Transverse colon (tissue), 4 donors: ENCODE data around the gene ALPK3.

Experiments used
- EP300 ChIP-seq: sonication (generic); formaldehyde crosslinking; IDR thresholded peaks from one replicate; pipeline ENCODE4 v1.6.1; 2017; ENCODE audit warnings: antibody characterized with exemption, low read depth
- POLR2A ChIP-seq: fragments of 450-650 bp; IDR thresholded peaks from one replicate; pipeline ENCODE4 v1.6.1; 2016; ENCODE audit warnings: antibody characterized with exemption, mild to moderate bottlenecking, moderate library complexity
- POLR2AphosphoS5 ChIP-seq, 3 donors: sonication (generic); formaldehyde crosslinking; IDR thresholded peaks; one replicate each; pipeline ENCODE4 v1.6.1; 2016; ENCODE audit warnings: antibody characterized with exemption in 3 of 3
- TF ChIP-seq, protein P1 (sequence below), 5 experiments: fragments of 200-600 bp in 3 of 5; fragments of 450-650 bp in 2 of 5; sonication (generic) in 3 of 5; IDR thresholded peaks; 1 replicate in 2 of 5; 2 replicates in 3 of 5; pipeline ENCODE4 v1.5.1; 2016 to 2017; ENCODE audit warnings: antibody characterized with exemption in 5 of 5, inconsistent platforms in 3 of 5, mild to moderate bottlenecking in 2 of 5, moderate library complexity in 1 of 5

DNA sequence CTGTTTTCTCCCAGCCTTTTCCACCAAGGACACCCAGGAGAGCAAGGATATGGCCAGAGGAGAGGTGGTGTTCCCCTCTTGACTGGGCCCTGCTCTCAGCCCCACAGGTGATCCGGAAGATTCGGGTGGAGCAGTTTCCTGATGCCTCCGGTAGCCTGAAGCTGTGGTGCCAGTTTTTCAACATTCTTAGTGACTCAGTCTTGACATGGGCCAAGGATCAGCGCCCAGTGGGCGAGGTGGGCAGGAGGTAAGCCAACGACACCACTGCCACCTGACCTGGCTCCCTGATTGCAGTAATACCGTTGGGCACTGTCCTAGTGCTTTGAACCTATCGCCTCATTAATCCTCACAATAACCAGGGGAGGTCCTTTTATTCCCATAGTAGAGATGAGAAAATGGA, 42.0 kb downstream of the ALPK3 start:
- TF ChIP-seq POLR2AphosphoS5 (IDR thresholded peaks at IDR 0.05), result no peak
- TF ChIP-seq, protein P1, sequence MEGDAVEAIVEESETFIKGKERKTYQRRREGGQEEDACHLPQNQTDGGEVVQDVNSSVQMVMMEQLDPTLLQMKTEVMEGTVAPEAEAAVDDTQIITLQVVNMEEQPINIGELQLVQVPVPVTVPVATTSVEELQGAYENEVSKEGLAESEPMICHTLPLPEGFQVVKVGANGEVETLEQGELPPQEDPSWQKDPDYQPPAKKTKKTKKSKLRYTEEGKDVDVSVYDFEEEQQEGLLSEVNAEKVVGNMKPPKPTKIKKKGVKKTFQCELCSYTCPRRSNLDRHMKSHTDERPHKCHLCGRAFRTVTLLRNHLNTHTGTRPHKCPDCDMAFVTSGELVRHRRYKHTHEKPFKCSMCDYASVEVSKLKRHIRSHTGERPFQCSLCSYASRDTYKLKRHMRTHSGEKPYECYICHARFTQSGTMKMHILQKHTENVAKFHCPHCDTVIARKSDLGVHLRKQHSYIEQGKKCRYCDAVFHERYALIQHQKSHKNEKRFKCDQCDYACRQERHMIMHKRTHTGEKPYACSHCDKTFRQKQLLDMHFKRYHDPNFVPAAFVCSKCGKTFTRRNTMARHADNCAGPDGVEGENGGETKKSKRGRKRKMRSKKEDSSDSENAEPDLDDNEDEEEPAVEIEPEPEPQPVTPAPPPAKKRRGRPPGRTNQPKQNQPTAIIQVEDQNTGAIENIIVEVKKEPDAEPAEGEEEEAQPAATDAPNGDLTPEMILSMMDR (IDR thresholded peaks at IDR 0.05), result no peak
- no peak for TF ChIP-seq EP300
- TF ChIP-seq POLR2A, result no peak
